AG04450 (cell line): Measurements from ENCODE around the gene IRF5. TPM values are rescaled to one million over a fixed set of nuclear protein-coding genes. Genes with fewer than 3 reads are reported as not detected.

Experiments
- CTCF ChIA-PET: fragments of 300-600, 350-600 bp; formaldehyde crosslinking; extraction: SDS; loops from one replicate; lab custom pipeline; 2022; ENCODE audit warnings: antibody characterized with exemption, inconsistent platforms; lab: Charles Lee
- POLR2A ChIA-PET: fragments of 350-600 bp; formaldehyde crosslinking; extraction: SDS; loops from one replicate; lab custom pipeline; 2021; ENCODE audit warnings: antibody characterized with exemption, inconsistent platforms; lab: Yijun Ruan, JAX
- DNase-seq: peaks from one replicate; pipeline ENCODE4 v3.0.0-alpha.2; 2011; ENCODE audit warnings: low read depth, low spot score
- H3K27ac ChIP-seq: one replicate; pipeline ENCODE4 v1.5.1; 2012; ENCODE audit warnings: low read depth, low read length, control low read depth
- H3K27me3 ChIP-seq: one replicate; pipeline ENCODE4 v1.6.0; 2012; ENCODE audit warnings: low read length; ENCODE audit not compliant: control insufficient read depth, insufficient read depth
- H3K4me3 ChIP-seq: 2 replicates; pipeline ENCODE4 v1.5.1; 2011; ENCODE audit warnings: mild to moderate bottlenecking, low read depth, low read length, control low read depth
- H3K9me3 ChIP-seq: 2 replicates; pipeline ENCODE4 v1.5.1; 2012; ENCODE audit warnings: low read length; ENCODE audit not compliant: control insufficient read depth, insufficient read depth
- CTCF ChIP-seq: IDR thresholded peaks from 2 replicates; pipeline ENCODE4 v1.5.1; 2011; ENCODE audit warnings: low read depth, low read length, control low read depth, inconsistent platforms
- polyA plus RNA-seq: library from polyadenylated mRNA; depleted of rRNA; stranded (reverse); fragments of >200 nt; gene quantifications from 2 replicates; pipeline ENCODE4 v1.2.3, GENCODE V29; 2011

Gene IRF5
- polyA plus RNA-seq, 1 experiment = 0.06 TPM

- DNase-seq = no peak
- Histone ChIP-seq H3K4me3 (no peak overlapping the region), H3K27me3 (no peaks in the 10 kb centered on the region), H3K9me3 (no peaks in the 10 kb centered on the region), H3K27ac (no peak overlapping the region)
- no peak for TF ChIP-seq CTCF
- ChIA-PET CTCF (interaction anchor here (0.8 kb wide), 1 partner anchor 91 kb away, joined by 3 read pairs; no protein-coding TSS in a partner anchor), POLR2A (no interaction called here)
These were observed 36.7 kb downstream of the IRF5 start for GRCh38 chr7:128974241-128974934.

- Histone ChIP-seq H3K27me3 (no peaks in the 10 kb centered on the region), H3K27ac (no peak overlapping the region), H3K9me3 (no peaks in the 10 kb centered on the region), H3K4me3 (no peak overlapping the region)
- no peak for TF ChIP-seq CTCF
- no peak for DNase-seq
- POLR2A ChIA-PET = interaction anchor here (0.7 kb wide), 1 partner anchor 26 kb away, joined by 6 read pairs; no protein-coding TSS in a partner anchor
- CTCF ChIA-PET = interaction anchor here (1.0 kb wide), 1 partner anchor 109 kb away, joined by 4 read pairs; no protein-coding TSS in a partner anchor
These were observed 44.4 kb downstream of the IRF5 start for GRCh38 chr7:128982105-128982504.

- POLR2A ChIA-PET = no interaction called here
- DNase-seq = no peak
These were observed 47.9 kb downstream of the IRF5 start for GRCh38 chr7:128985660-128986059.

GRCh38 chr7:128986609-128987008, 48.9 kb downstream of the IRF5 start:
- ChIA-PET POLR2A (no interaction called here), CTCF (interaction anchor here (1.8 kb wide), 1 partner anchor 105 kb away, joined by 8 read pairs; no protein-coding TSS in a partner anchor)
- no peak for DNase-seq
- no peak for TF ChIP-seq CTCF
- Histone ChIP-seq H3K9me3 (no peaks in the 10 kb centered on the region), H3K27ac (no peak overlapping the region), H3K4me3 (no peak overlapping the region), H3K27me3 (no peaks in the 10 kb centered on the region)

More at GRCh38 chr7:128985660-128986059, 47.9 kb downstream of the IRF5 start:
- Histone ChIP-seq H3K4me3 (no peak overlapping the region), H3K27me3 (no peaks in the 10 kb centered on the region), H3K27ac (no peak overlapping the region), H3K9me3 (no peaks in the 10 kb centered on the region)
- CTCF ChIA-PET = interaction anchor here (1.8 kb wide), 1 partner anchor 106 kb away, joined by 8 read pairs; no protein-coding TSS in a partner anchor
- no peak for TF ChIP-seq CTCF

DNA sequence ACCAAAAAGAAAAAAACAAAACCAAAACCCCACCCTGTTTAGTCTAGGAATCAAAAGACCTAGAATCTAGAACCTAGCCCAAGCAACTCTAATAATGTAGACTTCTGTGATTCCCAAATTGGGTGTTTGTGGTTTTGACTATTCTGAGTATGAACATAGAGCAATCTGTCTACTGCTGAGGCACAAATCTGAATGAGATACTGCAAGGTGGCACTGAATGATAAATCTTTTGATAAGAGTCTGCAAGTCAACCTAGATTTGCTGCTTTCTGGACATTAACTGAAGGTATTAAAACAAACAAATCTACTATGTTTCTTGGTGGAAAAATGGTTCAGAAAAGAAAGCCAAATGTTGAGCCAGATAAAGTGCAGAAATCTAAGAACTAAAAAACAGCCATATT, 50.6 kb downstream of the IRF5 start:
- no peak for DNase-seq
- ChIA-PET POLR2A (no interaction called here), CTCF (no interaction called here)
- TF ChIP-seq CTCF = no peak
- no peaks in the 10 kb centered on the region for H3K9me3 ChIP-seq
- no peaks in the 10 kb centered on the region for H3K27me3 ChIP-seq
- H3K4me3 ChIP-seq = no peak overlapping the region
- H3K27ac ChIP-seq = no peak overlapping the region
